ENCODE data around the gene UPK1A.

- TF ChIP-seq CTCF (IDR thresholded peaks at IDR 0.05; ENCODE audit: low read length) (no peak), EZH2 (IDR thresholded peaks at IDR 0.05; ENCODE audit: borderline replicate concordance, low read length) (no peak)
Observed at GRCh38 chr19:35722897-35723296, 56.6 kb downstream of the UPK1A start.

Data from OCI-LY1 (cell line).